Activated CD4-positive, alpha-beta T cell treated with anti-CD3 and anti-CD28 coated beads, Interleukin-2, amount 50 U/mL, for 16 hours (primary cell): Measurements from ENCODE around the gene IFITM10.

Experiments
- DNase-seq: peaks from one replicate; pipeline ENCODE4 v3.0.0-alpha.2; 2020

The IFITM10 gene

GRCh38 chr11:1750840-1751530 lies 590 bp upstream of the IFITM10 start:
- DNase-seq = no peak

- no peak for DNase-seq
Observed at GRCh38 chr11:1749395-1750351, 722 bp downstream of the IFITM10 start.

- no peak for DNase-seq
Observed at GRCh38 chr11:1748636-1749394, 1.6 kb downstream of the IFITM10 start.

- no peak for DNase-seq
Observed at GRCh38 chr11:1747753-1748635, 2.4 kb downstream of the IFITM10 start.

GRCh38 chr11:1746956-1747752 lies 3.2 kb downstream of the IFITM10 start:
- DNase-seq = no peak

- DNase-seq = no peak
Observed at GRCh38 chr11:1746511-1746931, 3.9 kb downstream of the IFITM10 start.

- no peak for DNase-seq
Observed at GRCh38 chr11:1745701-1746320, 4.6 kb downstream of the IFITM10 start.

GRCh38 chr11:1744891-1745700 lies 5.3 kb downstream of the IFITM10 start:
- DNase-seq = no peak

GRCh38 chr11:1744137-1744886 lies 6.1 kb downstream of the IFITM10 start:
- no peak for DNase-seq

GRCh38 chr11:1743585-1744136 lies 6.7 kb downstream of the IFITM10 start:
- DNase-seq = no peak

GRCh38 chr11:1742869-1743584 lies 7.4 kb downstream of the IFITM10 start:
- DNase-seq = no peak

GRCh38 chr11:1742371-1742770 lies 8.0 kb downstream of the IFITM10 start:
- no peak for DNase-seq

GRCh38 chr11:1741741-1742140 lies 8.7 kb downstream of the IFITM10 start:
- no peak for DNase-seq

GRCh38 chr11:1740786-1741530 lies 9.4 kb downstream of the IFITM10 start:
- DNase-seq = no peak

- no peak for DNase-seq
Observed at GRCh38 chr11:1739576-1739975, 10.8 kb downstream of the IFITM10 start.

GRCh38 chr11:1738380-1738779 lies 12.0 kb downstream of the IFITM10 start:
- no peak for DNase-seq

- no peak for DNase-seq
Observed at GRCh38 chr11:1737080-1737757, 13.2 kb downstream of the IFITM10 start.
